ENCODE results near the gene C2CD2L. TPM values are rescaled to one million over a fixed set of nuclear protein-coding genes. Genes with fewer than 3 reads are reported as not detected.
A peak's percentile ranks its signal among the peaks of the same experiment; 100 is the strongest.

Gene C2CD2L
- total and polyA plus RNA-seq, 10 of the 15 experiments (the other 5 are each of a cell fraction or from before 2014, with no cell fraction given): 0.21 to 9.6 (median 5.1) TPM

DNA sequence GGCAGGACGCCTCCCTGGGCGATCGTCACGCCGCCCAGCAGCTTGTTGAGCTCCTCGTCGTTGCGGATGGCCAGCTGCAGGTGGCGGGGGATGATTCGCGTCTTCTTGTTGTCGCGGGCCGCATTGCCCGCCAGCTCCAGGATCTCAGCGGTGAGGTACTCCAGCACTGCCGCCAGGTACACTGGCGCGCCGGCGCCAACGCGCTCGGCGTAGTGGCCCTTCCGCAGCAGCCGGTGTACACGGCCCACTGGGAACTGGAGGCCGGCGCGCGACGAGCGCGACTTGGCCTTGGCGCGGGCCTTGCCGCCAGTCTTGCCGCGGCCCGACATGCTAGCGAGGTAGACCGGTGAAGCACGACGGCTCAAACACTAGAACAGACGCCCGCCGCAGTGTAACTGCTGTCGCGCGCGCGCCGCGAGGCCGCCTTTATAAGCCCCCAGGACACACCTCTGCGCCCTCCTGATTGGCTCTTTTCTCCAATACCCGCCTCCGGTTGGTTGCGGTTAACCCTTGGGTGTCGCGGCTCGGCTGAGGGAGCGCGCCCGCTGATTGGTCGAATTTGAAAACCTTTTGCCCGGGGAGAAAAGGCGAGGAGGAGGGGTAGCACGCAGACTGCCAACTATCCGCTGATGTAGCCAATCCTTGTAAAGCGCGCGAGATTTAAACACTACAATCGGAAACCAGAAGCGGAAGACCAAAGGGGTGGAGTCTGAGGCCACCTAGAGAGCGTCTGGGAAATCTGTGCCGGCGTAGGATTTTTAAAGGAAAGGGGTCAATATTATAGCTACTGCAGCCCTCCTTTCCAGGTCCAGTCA is 11.9 kb upstream of the C2CD2L start (continued):
- TF ChIP-seq, protein P1, sequence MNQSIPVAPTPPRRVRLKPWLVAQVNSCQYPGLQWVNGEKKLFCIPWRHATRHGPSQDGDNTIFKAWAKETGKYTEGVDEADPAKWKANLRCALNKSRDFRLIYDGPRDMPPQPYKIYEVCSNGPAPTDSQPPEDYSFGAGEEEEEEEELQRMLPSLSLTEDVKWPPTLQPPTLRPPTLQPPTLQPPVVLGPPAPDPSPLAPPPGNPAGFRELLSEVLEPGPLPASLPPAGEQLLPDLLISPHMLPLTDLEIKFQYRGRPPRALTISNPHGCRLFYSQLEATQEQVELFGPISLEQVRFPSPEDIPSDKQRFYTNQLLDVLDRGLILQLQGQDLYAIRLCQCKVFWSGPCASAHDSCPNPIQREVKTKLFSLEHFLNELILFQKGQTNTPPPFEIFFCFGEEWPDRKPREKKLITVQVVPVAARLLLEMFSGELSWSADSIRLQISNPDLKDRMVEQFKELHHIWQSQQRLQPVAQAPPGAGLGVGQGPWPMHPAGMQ (IDR thresholded peaks at IDR 0.05; ENCODE audit: borderline replicate concordance): no peak
- TF ChIP-seq SMAD5 (IDR thresholded peaks at IDR 0.05; ENCODE audit: low read depth) (peak; percentile 99), MEF2A (IDR thresholded peaks at IDR 0.05; ENCODE audit: insufficient read depth, low read depth, low read length) (0 out of 2 replicates have a peak, but pooled peaks have one; percentile 3), CHD2 (IDR thresholded peaks at IDR 0.05; ENCODE audit: borderline replicate concordance, low read depth, low read length) (peak; percentile 96), DPF2 (IDR thresholded peaks at IDR 0.05) (peak; percentile 48; the same call in 1 of the 2 replicates), EP300 (IDR thresholded peaks at IDR 0.05; ENCODE audit: borderline replicate concordance in 1 of 2, control insufficient read depth in 1 of 2, low read depth in 2 of 2, low read length in 2 of 2) (0 out of 4 replicates have a peak, but pooled peaks of 1 of the 2 experiments have one; percentile 8), ZNF274 (IDR thresholded peaks at IDR 0.05; ENCODE audit: insufficient read depth, insufficient read length) (no peak), ZNF207 (IDR thresholded peaks at IDR 0.05; ENCODE audit: borderline replicate concordance) (peak; percentile 87), KAT2A (conservative IDR thresholded peaks at IDR 0.05; ENCODE audit: control insufficient read depth, low read depth, low read length) (no peak), RELA (IDR thresholded peaks at IDR 0.05; ENCODE audit: borderline replicate concordance, partially characterized antibody) (peak; percentile 62), NBN (IDR thresholded peaks at IDR 0.05) (0 out of 2 replicates have a peak, but pooled peaks have one; percentile 63), SUPT20H (IDR thresholded peaks at IDR 0.05; ENCODE audit: borderline replicate concordance, control insufficient read depth, low read depth, low read length) (no peak), POLR2AphosphoS2 (IDR thresholded peaks at IDR 0.05; ENCODE audit: low read depth, low read length) (peak; percentile 100), BHLHE40 (IDR thresholded peaks at IDR 0.05; ENCODE audit: borderline replicate concordance in 1 of 2, low read depth in 2 of 2, low read length in 1 of 2) (peak; percentile 10 to 54; a peak in 2 of 4 replicates), SMC3 (IDR thresholded peaks at IDR 0.05; ENCODE audit: borderline replicate concordance, low read length) (no peak), STAT3 (IDR thresholded peaks at IDR 0.05; ENCODE audit: low read depth, low read length) (no peak), NFYA (IDR thresholded peaks at IDR 0.05; ENCODE audit: borderline replicate concordance, low read depth, low read length) (peak; percentile 68; the same call in 1 of the 2 replicates), CBFB (IDR thresholded peaks at IDR 0.05; ENCODE audit: low read depth) (peak; percentile 99), NFIC (IDR thresholded peaks at IDR 0.05; ENCODE audit: low read depth, low read length) (no peak), LARP7 (IDR thresholded peaks at IDR 0.05) (peak; percentile 100), POLR2A (IDR thresholded peaks at IDR 0.05; ENCODE audit: low read depth, low read length) (peak; percentile 100), SMARCA5 (IDR thresholded peaks at IDR 0.05) (0 out of 2 replicates have a peak, but pooled peaks have one; percentile 39), MXI1 (IDR thresholded peaks at IDR 0.05; ENCODE audit: low read depth, low read length) (peak; percentile 87), BMI1 (IDR thresholded peaks at IDR 0.05; ENCODE audit: borderline replicate concordance) (no peak)
- TF ChIP-seq, protein P2, sequence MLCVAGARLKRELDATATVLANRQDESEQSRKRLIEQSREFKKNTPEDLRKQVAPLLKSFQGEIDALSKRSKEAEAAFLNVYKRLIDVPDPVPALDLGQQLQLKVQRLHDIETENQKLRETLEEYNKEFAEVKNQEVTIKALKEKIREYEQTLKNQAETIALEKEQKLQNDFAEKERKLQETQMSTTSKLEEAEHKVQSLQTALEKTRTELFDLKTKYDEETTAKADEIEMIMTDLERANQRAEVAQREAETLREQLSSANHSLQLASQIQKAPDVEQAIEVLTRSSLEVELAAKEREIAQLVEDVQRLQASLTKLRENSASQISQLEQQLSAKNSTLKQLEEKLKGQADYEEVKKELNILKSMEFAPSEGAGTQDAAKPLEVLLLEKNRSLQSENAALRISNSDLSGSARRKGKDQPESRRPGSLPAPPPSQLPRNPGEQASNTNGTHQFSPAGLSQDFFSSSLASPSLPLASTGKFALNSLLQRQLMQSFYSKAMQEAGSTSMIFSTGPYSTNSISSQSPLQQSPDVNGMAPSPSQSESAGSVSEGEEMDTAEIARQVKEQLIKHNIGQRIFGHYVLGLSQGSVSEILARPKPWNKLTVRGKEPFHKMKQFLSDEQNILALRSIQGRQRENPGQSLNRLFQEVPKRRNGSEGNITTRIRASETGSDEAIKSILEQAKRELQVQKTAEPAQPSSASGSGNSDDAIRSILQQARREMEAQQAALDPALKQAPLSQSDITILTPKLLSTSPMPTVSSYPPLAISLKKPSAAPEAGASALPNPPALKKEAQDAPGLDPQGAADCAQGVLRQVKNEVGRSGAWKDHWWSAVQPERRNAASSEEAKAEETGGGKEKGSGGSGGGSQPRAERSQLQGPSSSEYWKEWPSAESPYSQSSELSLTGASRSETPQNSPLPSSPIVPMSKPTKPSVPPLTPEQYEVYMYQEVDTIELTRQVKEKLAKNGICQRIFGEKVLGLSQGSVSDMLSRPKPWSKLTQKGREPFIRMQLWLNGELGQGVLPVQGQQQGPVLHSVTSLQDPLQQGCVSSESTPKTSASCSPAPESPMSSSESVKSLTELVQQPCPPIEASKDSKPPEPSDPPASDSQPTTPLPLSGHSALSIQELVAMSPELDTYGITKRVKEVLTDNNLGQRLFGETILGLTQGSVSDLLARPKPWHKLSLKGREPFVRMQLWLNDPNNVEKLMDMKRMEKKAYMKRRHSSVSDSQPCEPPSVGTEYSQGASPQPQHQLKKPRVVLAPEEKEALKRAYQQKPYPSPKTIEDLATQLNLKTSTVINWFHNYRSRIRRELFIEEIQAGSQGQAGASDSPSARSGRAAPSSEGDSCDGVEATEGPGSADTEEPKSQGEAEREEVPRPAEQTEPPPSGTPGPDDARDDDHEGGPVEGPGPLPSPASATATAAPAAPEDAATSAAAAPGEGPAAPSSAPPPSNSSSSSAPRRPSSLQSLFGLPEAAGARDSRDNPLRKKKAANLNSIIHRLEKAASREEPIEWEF (IDR thresholded peaks at IDR 0.05; ENCODE audit: insufficient replicate concordance, low read depth, low read length): peak; percentile 36
